Nephron (organoid): Measurements from ENCODE around the gene FPR3.

Source experiments
- H3K27ac Mint-ChIP-seq, 3 experiments: 2 replicates each; pipeline ENCODE4 v1.8.0; 2020; ENCODE audit warnings: mixed read lengths in 3 of 3, mild to moderate bottlenecking in 2 of 3, moderate library complexity in 1 of 3
- H3K27me3 Mint-ChIP-seq: 2 replicates; pipeline ENCODE4 v1.8.0; 2021; ENCODE audit warnings: low read depth, mild to moderate bottlenecking, moderate library complexity, mixed read lengths
- H3K36me3 Mint-ChIP-seq: 2 replicates; pipeline ENCODE4 v1.8.0; 2020; ENCODE audit warnings: low read depth, mixed read lengths
- H3K4me1 Mint-ChIP-seq: 2 replicates; pipeline ENCODE4 v1.8.0; 2020; ENCODE audit warnings: mixed read lengths
- H3K4me3 Mint-ChIP-seq, 3 experiments: 2 replicates each; pipeline ENCODE4 v1.8.0; 2020; ENCODE audit warnings: mild to moderate bottlenecking in 3 of 3, mixed read lengths in 3 of 3, moderate library complexity in 2 of 3
- H3K9me3 Mint-ChIP-seq: 2 replicates; pipeline ENCODE4 v1.8.0; 2020; ENCODE audit warnings: mixed read lengths
- CTCF ChIP-seq, 3 experiments: fragments of 200-600 bp; sonication (generic); IDR thresholded peaks; one replicate each; pipeline ENCODE4 v1.5.0; 2021; ENCODE audit warnings: antibody characterized with exemption in 3 of 3; ENCODE audit not compliant: unreplicated experiment in 3 of 3

FPR3 gene

GRCh38 chr19:51786646-51787494 lies 8.1 kb upstream of the FPR3 start:
- H3K9me3 Mint-ChIP-seq, result peaks cover 12% of the 10 kb centered on the region
- no peak overlapping the region for H3K4me3 Mint-ChIP-seq
- TF ChIP-seq CTCF (IDR thresholded peaks at IDR 0.05; ENCODE audit: unreplicated experiment in 3 of 3), result no peak
- H3K4me1 Mint-ChIP-seq, result no peaks in the 10 kb centered on the region
- H3K27me3 Mint-ChIP-seq, result peaks cover 1% of the 10 kb centered on the region
- no peaks in the 10 kb centered on the region for H3K36me3 Mint-ChIP-seq
- H3K27ac Mint-ChIP-seq, result no peak overlapping the region

GRCh38 chr19:51788029-51788428 lies 6.9 kb upstream of the FPR3 start:
- no peaks in the 10 kb centered on the region for H3K4me1 Mint-ChIP-seq
- no peak overlapping the region for H3K27ac Mint-ChIP-seq
- TF ChIP-seq CTCF (IDR thresholded peaks at IDR 0.05; ENCODE audit: unreplicated experiment in 3 of 3), result no peak

GRCh38 chr19:51789061-51789795 lies 5.7 kb upstream of the FPR3 start:
- Mint-ChIP-seq H3K4me1 (no peaks in the 10 kb centered on the region), H3K9me3 (peaks cover 12% of the 10 kb centered on the region), H3K36me3 (no peaks in the 10 kb centered on the region), H3K27ac (no peak overlapping the region), H3K27me3 (no peaks in the 10 kb centered on the region), H3K4me3 (no peak overlapping the region)
- TF ChIP-seq CTCF (IDR thresholded peaks at IDR 0.05; ENCODE audit: unreplicated experiment in 3 of 3), result no peak

More at GRCh38 chr19:51788029-51788428, 6.9 kb upstream of the FPR3 start:
- peaks cover 12% of the 10 kb centered on the region for H3K9me3 Mint-ChIP-seq
- no peaks in the 10 kb centered on the region for H3K27me3 Mint-ChIP-seq
- H3K36me3 Mint-ChIP-seq, result no peaks in the 10 kb centered on the region
- H3K4me3 Mint-ChIP-seq, result no peak overlapping the region

GRCh38 chr19:51792932-51793331 lies 2.0 kb upstream of the FPR3 start:
- H3K27ac Mint-ChIP-seq, result no peak overlapping the region
- H3K9me3 Mint-ChIP-seq, result peaks cover 24% of the 10 kb centered on the region
- peaks cover 3% of the 10 kb centered on the region for H3K27me3 Mint-ChIP-seq
- no peak for TF ChIP-seq CTCF (IDR thresholded peaks at IDR 0.05; ENCODE audit: unreplicated experiment in 3 of 3)
- no peaks in the 10 kb centered on the region for H3K4me1 Mint-ChIP-seq
- H3K36me3 Mint-ChIP-seq, result no peaks in the 10 kb centered on the region
- H3K4me3 Mint-ChIP-seq, result no peak overlapping the region

- H3K27ac Mint-ChIP-seq, result no peak overlapping the region
- peaks cover under 1% of the 10 kb centered on the region for H3K4me1 Mint-ChIP-seq
- H3K27me3 Mint-ChIP-seq, result peaks cover 3% of the 10 kb centered on the region
- no peaks in the 10 kb centered on the region for H3K36me3 Mint-ChIP-seq
- no peak overlapping the region for H3K4me3 Mint-ChIP-seq
- TF ChIP-seq CTCF (IDR thresholded peaks at IDR 0.05; ENCODE audit: unreplicated experiment in 3 of 3), result no peak
- peaks cover 24% of the 10 kb centered on the region for H3K9me3 Mint-ChIP-seq
Observed at GRCh38 chr19:51793994-51794393, 963 bp upstream of the FPR3 start.
